Measurements from ENCODE around the gene MEGF11.

Gene MEGF11

GRCh38 chr15:66038387-66039116 lies 215.0 kb downstream of the MEGF11 start:
- no peak for TF ChIP-seq CTCF (conservative IDR thresholded peaks at IDR 0.05; ENCODE audit: low read length)
- no peak for DNase-seq (ENCODE audit: low read depth)
- H3K4me3 ChIP-seq (ENCODE audit: low read length) = no peak overlapping the region

GRCh38 chr15:66036859-66037258 lies 216.7 kb downstream of the MEGF11 start:
- no peak overlapping the region for H3K4me3 ChIP-seq (ENCODE audit: low read length)
- DNase-seq (ENCODE audit: low read depth) = no peak
- TF ChIP-seq CTCF (conservative IDR thresholded peaks at IDR 0.05; ENCODE audit: low read length) = no peak

GRCh38 chr15:66035901-66036300 lies 217.6 kb downstream of the MEGF11 start:
- no peak for DNase-seq (ENCODE audit: low read depth)
- no peak overlapping the region for H3K4me3 ChIP-seq (ENCODE audit: low read length)
- TF ChIP-seq CTCF (conservative IDR thresholded peaks at IDR 0.05; ENCODE audit: low read length) = no peak

GRCh38 chr15:66033143-66033542 lies 220.4 kb downstream of the MEGF11 start:
- no peak for DNase-seq (ENCODE audit: low read depth)
- H3K4me3 ChIP-seq (ENCODE audit: low read length) = no peak overlapping the region
- TF ChIP-seq CTCF (conservative IDR thresholded peaks at IDR 0.05; ENCODE audit: low read length) = no peak

GRCh38 chr15:66032006-66032405 lies 221.5 kb downstream of the MEGF11 start:
- no peak for TF ChIP-seq CTCF (conservative IDR thresholded peaks at IDR 0.05; ENCODE audit: low read length)
- no peak for DNase-seq (ENCODE audit: low read depth)
- H3K4me3 ChIP-seq (ENCODE audit: low read length) = no peak overlapping the region

GRCh38 chr15:66030650-66031049 lies 222.9 kb downstream of the MEGF11 start:
- TF ChIP-seq CTCF (conservative IDR thresholded peaks at IDR 0.05; ENCODE audit: low read length) = no peak
- DNase-seq (ENCODE audit: low read depth) = no peak
- no peak overlapping the region for H3K4me3 ChIP-seq (ENCODE audit: low read length)

- DNase-seq (ENCODE audit: low read depth) = no peak
- H3K4me3 ChIP-seq (ENCODE audit: low read length) = no peak overlapping the region
- TF ChIP-seq CTCF (conservative IDR thresholded peaks at IDR 0.05; ENCODE audit: low read length) = no peak
Measured at GRCh38 chr15:66029650-66030049, 223.9 kb downstream of the MEGF11 start.

All from AG10803 (cell line).